Naive thymus-derived CD4-positive, alpha-beta T cell (primary cell): ENCODE data around the gene RAD23B. TPM values are rescaled to one million over a fixed set of nuclear protein-coding genes. Genes with fewer than 3 reads are reported as not detected.

ENCODE experiments used
- ATAC-seq: fragments of 150-1000 bp; cut with Tn5 transposase; 2 replicates; pipeline ENCODE4 v1.10.0; 2021; ENCODE audit warnings: mild to moderate bottlenecking, moderate library complexity
- CTCF ChIA-PET: fragments of 350-600 bp; sonication (Branson Sonifier 250); formaldehyde crosslinking; loops from one replicate; lab custom pipeline; 2021; ENCODE audit warnings: antibody characterized with exemption; lab: Charles Lee
- POLR2A ChIA-PET: fragments of 350-600 bp; sonication (Branson Sonifier 250); formaldehyde crosslinking; loops from one replicate; lab custom pipeline; 2021; ENCODE audit warnings: antibody characterized with exemption, inconsistent platforms; lab: Charles Lee
- DNase-seq, 9 donors: peaks; one replicate each; pipeline versions ENCODE4 v3.0.0 to v3.0.0-alpha.2; 2020 to 2022; ENCODE audit warnings: mixed read lengths in 1 of 9
- H3K27ac ChIP-seq: one replicate; pipeline ENCODE4 v1.7.0; 2013; ENCODE audit warnings: mild to moderate bottlenecking, low read depth, low read length, moderate library complexity
- H3K27me3 ChIP-seq, 2 donors: one replicate each; pipeline ENCODE4 v1.7.0; 2013; ENCODE audit warnings: low read length in 2 of 2, mild to moderate bottlenecking in 2 of 2, moderate library complexity in 2 of 2; ENCODE audit not compliant: control insufficient read depth in 2 of 2, insufficient read depth in 2 of 2
- H3K36me3 ChIP-seq, 3 experiments: 1 replicate in 2 of 3; 2 replicates in 1 of 3; pipeline ENCODE4 v1.7.0; 2013; ENCODE audit warnings: low read length in 3 of 3, mild to moderate bottlenecking in 3 of 3, moderate library complexity in 1 of 3; ENCODE audit not compliant: insufficient read depth in 3 of 3, control insufficient read depth in 2 of 3
- H3K4me1 ChIP-seq, 2 donors: one replicate each; pipeline ENCODE4 v1.7.0; 2013; ENCODE audit warnings: low read length in 2 of 2, mild to moderate bottlenecking in 2 of 2, moderate library complexity in 1 of 2; ENCODE audit not compliant: control insufficient read depth in 2 of 2, insufficient read depth in 2 of 2
- H3K4me3 ChIP-seq: 2 replicates; pipeline ENCODE4 v1.7.0; 2013; ENCODE audit warnings: mild to moderate bottlenecking, low read length
- H3K9me3 ChIP-seq, 3 experiments: 1 replicate in 2 of 3; 2 replicates in 1 of 3; pipeline ENCODE4 v1.7.0; 2013; ENCODE audit warnings: low read length in 3 of 3; ENCODE audit not compliant: control insufficient read depth in 2 of 3
- H3K27ac Mint-ChIP-seq, 9 donors: one replicate each; pipeline ENCODE4 v1.8.0; 2020 to 2022; ENCODE audit warnings: mixed read lengths in 9 of 9, mild to moderate bottlenecking in 8 of 9, moderate library complexity in 5 of 9, inconsistent platforms in 2 of 9
- H3K27me3 Mint-ChIP-seq, 5 donors: one replicate each; pipeline ENCODE4 v1.8.0; 2021 to 2022; ENCODE audit warnings: mixed read lengths in 5 of 5, mild to moderate bottlenecking in 1 of 5
- H3K36me3 Mint-ChIP-seq, 5 donors: one replicate each; pipeline ENCODE4 v1.8.0; 2020 to 2022; ENCODE audit warnings: mixed read lengths in 5 of 5, mild to moderate bottlenecking in 3 of 5, inconsistent platforms in 1 of 5
- H3K4me1 Mint-ChIP-seq, 7 donors: one replicate each; pipeline ENCODE4 v1.8.0; 2020 to 2022; ENCODE audit warnings: mixed read lengths in 7 of 7, mild to moderate bottlenecking in 3 of 7, inconsistent platforms in 1 of 7
- H3K4me3 Mint-ChIP-seq, 10 donors: one replicate each; pipeline ENCODE4 v1.8.0; 2020 to 2022; ENCODE audit warnings: mild to moderate bottlenecking in 10 of 10, mixed read lengths in 10 of 10, moderate library complexity in 6 of 10, inconsistent platforms in 2 of 10
- H3K9me3 Mint-ChIP-seq, 11 donors: one replicate each; pipeline ENCODE4 v1.8.0; 2020 to 2022; ENCODE audit warnings: mixed read lengths in 11 of 11, mild to moderate bottlenecking in 4 of 11, inconsistent platforms in 1 of 11, moderate library complexity in 1 of 11
- intact Hi-C, 2 donors: fragments of 100-400 bp; cut with micrococcal nuclease; formaldehyde crosslinking; loops; one replicate each; pipeline ENCODE4 v1.15.1; 2023
- polyA plus RNA-seq, 2 donors: library from polyadenylated mRNA; unstranded; fragments of 300-500 nt; fragmentation: Illumina TruSeq; gene quantifications; one replicate each; pipeline ENCODE4 v1.2.3, GENCODE V29; 2021
- total RNA-seq, 6 experiments: library from RNA in 5 of 6; stranded (reverse) in 5 of 6; gene quantifications; 1 replicate in 5 of 6; 2 replicates in 1 of 6; pipeline ENCODE4 v1.2.3 and lab custom pipeline; 2021 to 2026

Gene RAD23B
- total and polyA plus RNA-seq, 7 experiments from 2014 or later, result 8.9 to 102 (median 50.9) TPM

GRCh38 chr9:107316795-107317661 lies 33.9 kb downstream of the RAD23B start:
- peak overlapping the region; percentile 7 to 74 (median 47) for H3K27ac Mint-ChIP-seq
- ATAC-seq (no peak), DNase-seq (no peak)
- H3K9me3 Mint-ChIP-seq, result peaks cover 0 to 2% (median 0%) of the 10 kb centered on the region in 11 donors
- H3K4me3 Mint-ChIP-seq, result peak overlapping the region in 4 of 10 donors; percentile 2 to 34 (median 14)
- no peaks in the 10 kb centered on the region for H3K9me3 ChIP-seq
- H3K27me3 Mint-ChIP-seq, result no peaks in the 10 kb centered on the region
- no peak overlapping the region for H3K4me3 ChIP-seq
- H3K27me3 ChIP-seq, result no peaks in the 10 kb centered on the region
- H3K27ac ChIP-seq, result no peak overlapping the region
- H3K4me1 ChIP-seq, result no peaks in the 10 kb centered on the region
- CTCF ChIA-PET, result no interaction called here
- intact Hi-C loops, result no loop called here
- H3K36me3 ChIP-seq, result peaks cover 0 to 21% (median 13%) of the 10 kb centered on the region in 3 experiments
- POLR2A ChIA-PET, result interaction anchor here (0.7 kb wide), 1 partner anchor 40 kb away, joined by 5 read pairs; no protein-coding TSS in a partner anchor
- peaks cover 14 to 69% (median 50%) of the 10 kb centered on the region in 5 donors for H3K36me3 Mint-ChIP-seq
- peaks cover 30 to 70% (median 55%) of the 10 kb centered on the region in 7 donors for H3K4me1 Mint-ChIP-seq

GRCh38 chr9:107322643-107323042 lies 39.6 kb downstream of the RAD23B start:
- H3K27me3 Mint-ChIP-seq, result no peaks in the 10 kb centered on the region
- intact Hi-C loops, result loop anchor here in 1 of 2 donors (1.0 to 5.0 kb wide), 2 partner anchors 38 to 80 kb away; no protein-coding TSS in a partner anchor
- peaks cover 0 to 48% (median 16%) of the 10 kb centered on the region in 3 experiments for H3K36me3 ChIP-seq
- DNase-seq (no peak), ATAC-seq (no peak)
- H3K4me1 Mint-ChIP-seq, result peaks cover 9 to 33% (median 21%) of the 10 kb centered on the region in 7 donors
- ChIA-PET POLR2A (no interaction called here), CTCF (interaction anchor here (1.0 kb wide), 1 partner anchor 19 kb away, joined by 5 read pairs; no protein-coding TSS in a partner anchor)
- H3K9me3 ChIP-seq, result no peaks in the 10 kb centered on the region
- no peak overlapping the region for H3K4me3 ChIP-seq
- H3K36me3 Mint-ChIP-seq, result peaks cover 17 to 73% (median 54%) of the 10 kb centered on the region in 5 donors
- H3K27me3 ChIP-seq, result no peaks in the 10 kb centered on the region
- no peak overlapping the region for H3K27ac ChIP-seq
- no peaks in the 10 kb centered on the region for H3K4me1 ChIP-seq
- H3K4me3 Mint-ChIP-seq, result no peak overlapping the region
- H3K27ac Mint-ChIP-seq, result peak overlapping the region in 1 of 9 donors; percentile 41
- H3K9me3 Mint-ChIP-seq, result peaks cover 0 to 12% (median 2%) of the 10 kb centered on the region in 11 donors

DNA sequence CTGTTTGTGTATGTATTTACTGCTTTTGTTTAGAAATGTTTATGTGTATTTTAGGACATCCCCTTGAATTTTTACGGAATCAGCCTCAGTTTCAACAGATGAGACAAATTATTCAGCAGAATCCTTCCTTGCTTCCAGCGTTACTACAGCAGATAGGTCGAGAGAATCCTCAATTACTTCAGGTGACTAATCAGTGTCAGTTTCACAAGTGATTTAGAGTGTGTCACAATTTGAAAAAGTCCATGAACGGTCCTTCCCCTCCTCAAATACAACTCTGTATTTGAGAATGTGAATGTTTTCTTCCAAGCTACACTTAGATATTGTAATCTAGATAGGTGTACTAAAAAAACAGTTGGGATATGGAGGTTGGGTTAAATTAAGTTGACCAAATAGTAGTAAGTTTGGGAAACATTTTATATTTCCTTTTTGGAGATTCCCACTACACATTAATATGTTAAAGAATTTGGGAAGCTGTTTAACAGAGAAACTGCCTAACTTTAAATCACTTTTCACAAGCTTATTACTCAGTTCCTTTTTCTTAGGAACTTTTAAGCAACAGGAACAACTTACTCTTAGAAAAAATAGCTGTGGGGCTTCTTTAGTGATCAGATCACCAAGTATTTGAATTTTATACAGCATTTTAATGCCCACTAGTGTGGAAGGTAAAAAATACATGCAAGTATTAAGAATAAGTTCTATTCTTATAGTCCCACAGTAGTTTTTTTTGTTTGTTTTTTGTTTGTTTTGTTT lies 40.9 kb downstream of the RAD23B start:
- Mint-ChIP-seq H3K4me1 (peaks cover 4 to 22% (median 13%) of the 10 kb centered on the region in 7 donors), H3K4me3 (no peak overlapping the region), H3K27me3 (no peaks in the 10 kb centered on the region), H3K9me3 (peaks cover 0 to 12% (median 2%) of the 10 kb centered on the region in 11 donors), H3K36me3 (peaks cover 17 to 75% (median 61%) of the 10 kb centered on the region in 5 donors), H3K27ac (peak overlapping the region in 2 of 9 donors; percentile 11 to 17)
- no peak overlapping the region for H3K4me3 ChIP-seq
- no peaks in the 10 kb centered on the region for H3K9me3 ChIP-seq
- CTCF ChIA-PET, result no interaction called here
- H3K27me3 ChIP-seq, result no peaks in the 10 kb centered on the region
- no peak overlapping the region for H3K27ac ChIP-seq
- no peak for DNase-seq
- POLR2A ChIA-PET, result no interaction called here
- ATAC-seq, result no peak
- intact Hi-C loops, result loop anchor here in 1 of 2 donors (1.0 to 5.0 kb wide), 2 partner anchors 40 to 82 kb away; no protein-coding TSS in a partner anchor
- peaks cover 0 to 52% (median 16%) of the 10 kb centered on the region in 3 experiments for H3K36me3 ChIP-seq
- no peaks in the 10 kb centered on the region for H3K4me1 ChIP-seq

- Histone ChIP-seq H3K27ac (no peak overlapping the region), H3K4me3 (no peak overlapping the region), H3K27me3 (no peaks in the 10 kb centered on the region), H3K9me3 (no peaks in the 10 kb centered on the region), H3K36me3 (peaks cover 0 to 67% (median 16%) of the 10 kb centered on the region in 3 experiments), H3K4me1 (no peaks in the 10 kb centered on the region)
- POLR2A ChIA-PET, result no interaction called here
- Mint-ChIP-seq H3K27ac (peak overlapping the region in 3 of 9 donors; percentile 25 to 68 (median 43)), H3K9me3 (peaks cover 0 to 12% (median 2%) of the 10 kb centered on the region in 11 donors), H3K4me3 (no peak overlapping the region), H3K27me3 (no peaks in the 10 kb centered on the region), H3K4me1 (peaks cover 4 to 20% (median 8%) of the 10 kb centered on the region in 7 donors), H3K36me3 (peaks cover 17 to 81% (median 64%) of the 10 kb centered on the region in 5 donors)
- intact Hi-C loops, result no loop called here
- DNase-seq (no peak), ATAC-seq (no peak)
- CTCF ChIA-PET, result no interaction called here
Measured at GRCh38 chr9:107325842-107326241, 42.8 kb downstream of the RAD23B start.

DNA sequence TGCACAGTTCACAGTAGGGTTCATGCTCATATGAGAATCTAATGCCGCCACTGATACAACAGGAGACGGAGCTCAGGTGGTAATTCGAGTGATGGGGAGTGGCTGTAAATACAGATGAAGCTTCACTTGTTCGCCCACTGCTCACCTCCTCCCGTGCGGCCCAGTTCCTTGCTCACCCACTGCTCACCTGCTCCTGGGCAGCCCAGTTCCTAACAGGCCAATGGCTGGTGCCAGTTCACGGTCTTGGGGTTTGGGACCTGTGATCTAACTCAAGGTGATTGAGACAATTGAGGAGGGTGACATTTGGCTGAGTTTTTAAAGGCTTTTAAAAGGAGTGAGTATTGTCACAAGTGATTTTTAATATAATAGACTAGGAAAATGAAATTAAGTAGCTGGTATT lies 45.4 kb downstream of the RAD23B start:
- Mint-ChIP-seq H3K36me3 (peaks cover 15 to 87% (median 65%) of the 10 kb centered on the region in 5 donors), H3K27ac (peak overlapping the region in 2 of 9 donors; percentile 53 to 70), H3K27me3 (no peaks in the 10 kb centered on the region), H3K4me3 (no peak overlapping the region), H3K9me3 (peaks cover 0 to 12% (median 2%) of the 10 kb centered on the region in 11 donors), H3K4me1 (peaks cover 4 to 20% (median 8%) of the 10 kb centered on the region in 7 donors)
- DNase-seq, result no peak
- ChIA-PET CTCF (interaction anchor here (1.9 kb wide), 1 partner anchor 13 kb away, joined by 6 read pairs; no protein-coding TSS in a partner anchor), POLR2A (interaction anchor here (0.6 kb wide), 1 partner anchor 1687 kb away, joined by 4 read pairs; no protein-coding TSS in a partner anchor)
- no peaks in the 10 kb centered on the region for H3K4me1 ChIP-seq
- peaks cover 10 to 72% (median 16%) of the 10 kb centered on the region in 3 experiments for H3K36me3 ChIP-seq
- H3K4me3 ChIP-seq, result no peak overlapping the region
- no peak overlapping the region for H3K27ac ChIP-seq
- H3K27me3 ChIP-seq, result no peaks in the 10 kb centered on the region
- H3K9me3 ChIP-seq, result no peaks in the 10 kb centered on the region
- no peak for ATAC-seq
- intact Hi-C loops, result no loop called here

DNA sequence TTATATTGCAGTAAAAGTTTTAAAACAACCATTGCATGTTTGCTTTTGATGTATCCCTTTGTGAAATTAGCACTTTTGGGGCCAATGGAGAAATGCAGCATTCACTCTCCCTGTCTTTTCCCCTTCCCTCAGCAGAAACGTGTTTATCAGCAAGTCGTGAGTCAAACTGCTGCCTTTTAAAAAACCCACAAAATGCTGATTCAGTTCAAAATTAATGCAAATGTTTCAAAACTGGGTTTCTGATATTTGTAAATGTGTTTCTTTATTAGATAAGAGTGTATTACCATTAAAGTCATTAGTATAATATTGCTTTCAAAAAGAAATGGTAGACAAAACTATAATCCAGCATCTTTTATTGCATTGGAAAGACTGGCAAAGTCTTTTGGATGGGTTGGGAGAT lies 47.3 kb downstream of the RAD23B start:
- Mint-ChIP-seq H3K4me3 (no peak overlapping the region), H3K27me3 (no peaks in the 10 kb centered on the region), H3K9me3 (peaks cover 0 to 7% (median 0%) of the 10 kb centered on the region in 11 donors), H3K27ac (peak overlapping the region in 2 of 9 donors; percentile 8 to 63), H3K4me1 (peaks cover 0 to 20% (median 7%) of the 10 kb centered on the region in 7 donors), H3K36me3 (peaks cover 10 to 81% (median 50%) of the 10 kb centered on the region in 5 donors)
- intact Hi-C loops, result no loop called here
- H3K4me1 ChIP-seq, result no peaks in the 10 kb centered on the region
- CTCF ChIA-PET, result no interaction called here
- DNase-seq, result no peak
- H3K4me3 ChIP-seq, result no peak overlapping the region
- POLR2A ChIA-PET, result no interaction called here
- H3K9me3 ChIP-seq, result no peaks in the 10 kb centered on the region
- H3K27me3 ChIP-seq, result no peaks in the 10 kb centered on the region
- H3K27ac ChIP-seq, result no peak overlapping the region
- H3K36me3 ChIP-seq, result peaks cover 6 to 62% (median 11%) of the 10 kb centered on the region in 3 experiments
- ATAC-seq, result no peak
